ENCODE results near the gene CEP41. TPM values are rescaled to one million over a fixed set of nuclear protein-coding genes. Genes with fewer than 3 reads are reported as not detected.
"Not testable (repeated sequence)": the region's sequence is repeated elsewhere in the genome, so short reads cannot be mapped to it uniquely, and the experiment has no call there.

The CEP41 gene
- total RNA-seq, 1 experiment from 2014 or later, result 14.0 TPM

DNA sequence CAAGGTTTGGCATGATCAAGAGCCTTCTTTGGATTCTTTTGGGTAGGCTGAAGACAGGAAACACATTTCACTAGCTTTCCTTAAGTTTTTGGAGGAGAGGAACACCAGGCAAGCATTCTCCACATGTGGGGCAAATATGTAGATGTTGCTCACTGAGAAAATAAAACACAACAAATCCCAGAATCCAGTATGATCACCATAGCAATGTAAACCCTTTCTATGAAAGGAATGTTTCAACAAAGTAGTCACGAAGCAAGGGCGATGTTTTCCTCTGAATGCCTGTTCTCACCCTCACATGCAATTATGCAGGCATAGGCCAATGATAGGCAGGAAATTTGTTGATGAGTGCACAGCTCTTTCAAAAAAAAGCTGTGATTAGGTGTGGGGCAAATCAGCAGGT lies 20.5 kb upstream of the CEP41 start:
- ChIA-PET CTCF (no interaction called here), POLR2A (no interaction called here)
- H3K27ac Mint-ChIP-seq (ENCODE audit: low read depth, unreplicated experiment), result no peak overlapping the region
- intact Hi-C loops (cut with micrococcal nuclease), result no loop called here
- peaks cover 13% of the 10 kb centered on the region for H3K9me3 Mint-ChIP-seq (ENCODE audit: unreplicated experiment)
- no peak for TF ChIP-seq CTCF (IDR thresholded peaks at IDR 0.05; ENCODE audit: unreplicated experiment)
- DNase-seq (ENCODE audit: unreplicated experiment), result no peak
- H3K4me1 Mint-ChIP-seq (ENCODE audit: insufficient read depth, unreplicated experiment), result no peaks in the 10 kb centered on the region
- no peaks in the 10 kb centered on the region for H3K36me3 Mint-ChIP-seq (ENCODE audit: insufficient read depth, unreplicated experiment)
- BruUV-seq (replicated peaks), result no TSS peak
- H3K27me3 Mint-ChIP-seq (ENCODE audit: insufficient read depth, unreplicated experiment), result no peaks in the 10 kb centered on the region
- no peak overlapping the region for H3K4me3 Mint-ChIP-seq (ENCODE audit: unreplicated experiment)

DNA sequence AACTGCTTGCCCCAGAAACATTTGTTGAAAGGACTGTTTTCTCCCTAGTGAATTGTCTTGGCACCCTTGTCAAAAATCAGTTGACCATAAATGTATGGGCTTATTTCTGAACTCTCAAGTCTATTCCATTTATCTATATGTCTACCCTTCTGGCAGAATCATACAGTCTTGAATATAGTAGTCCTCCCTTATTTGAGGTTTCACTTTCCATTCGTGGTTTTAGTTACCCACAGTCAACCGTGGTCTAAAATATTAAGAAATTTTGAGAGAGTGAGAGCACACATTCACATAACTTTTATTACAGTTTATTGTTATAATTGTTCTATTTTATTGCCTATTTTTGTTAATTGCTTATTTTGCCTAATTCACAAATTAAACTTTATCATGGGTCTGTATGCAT lies 17.4 kb upstream of the CEP41 start:
- Mint-ChIP-seq H3K4me1 (ENCODE audit: insufficient read depth, unreplicated experiment) (peaks cover 6% of the 10 kb centered on the region), H3K27ac (ENCODE audit: low read depth, unreplicated experiment) (no peak overlapping the region), H3K9me3 (ENCODE audit: unreplicated experiment) (peaks cover 13% of the 10 kb centered on the region), H3K4me3 (ENCODE audit: unreplicated experiment) (no peak overlapping the region), H3K36me3 (ENCODE audit: insufficient read depth, unreplicated experiment) (no peaks in the 10 kb centered on the region), H3K27me3 (ENCODE audit: insufficient read depth, unreplicated experiment) (no peaks in the 10 kb centered on the region)
- DNase-seq (ENCODE audit: unreplicated experiment), result no peak
- intact Hi-C loops (cut with micrococcal nuclease), result no loop called here
- TF ChIP-seq CTCF (IDR thresholded peaks at IDR 0.05; ENCODE audit: unreplicated experiment), result no peak
- ChIA-PET CTCF (no interaction called here), POLR2A (interaction anchor here (1.6 kb wide), 1 partner anchor 17 kb away, joined by 3 read pairs; the partner anchor contains the start of gene CEP41)
- BruUV-seq (replicated peaks), result no TSS peak

DNA sequence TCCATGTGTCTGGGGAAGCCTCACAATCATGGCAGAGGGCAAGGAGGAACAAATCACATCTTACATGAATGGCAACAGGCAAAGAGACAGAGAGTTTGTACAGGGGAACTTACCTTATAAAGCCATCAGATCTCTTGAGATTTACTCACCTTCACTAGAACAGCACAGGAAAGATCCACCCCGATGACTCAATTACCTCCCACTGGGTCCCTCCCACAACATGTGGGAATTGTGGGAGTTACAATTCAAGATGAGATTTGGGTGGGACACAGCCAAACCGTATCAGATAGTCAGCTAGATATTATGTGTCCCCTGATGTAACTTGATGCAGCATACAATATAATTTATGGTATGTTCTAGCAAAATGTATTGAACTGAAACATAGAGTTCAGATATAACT lies 14.1 kb upstream of the CEP41 start:
- Mint-ChIP-seq H3K4me1 (ENCODE audit: insufficient read depth, unreplicated experiment) (peaks cover 6% of the 10 kb centered on the region), H3K27me3 (ENCODE audit: insufficient read depth, unreplicated experiment) (no peaks in the 10 kb centered on the region), H3K36me3 (ENCODE audit: insufficient read depth, unreplicated experiment) (no peaks in the 10 kb centered on the region), H3K9me3 (ENCODE audit: unreplicated experiment) (peaks cover 13% of the 10 kb centered on the region), H3K4me3 (ENCODE audit: unreplicated experiment) (no peak overlapping the region), H3K27ac (ENCODE audit: low read depth, unreplicated experiment) (no peak overlapping the region)
- intact Hi-C loops (cut with micrococcal nuclease), result no loop called here
- no TSS peak for BruUV-seq (replicated peaks)
- POLR2A ChIA-PET, result interaction anchor here (1.6 kb wide), 1 partner anchor 14 kb away, joined by 5 read pairs; the partner anchor contains the start of gene CEP41
- CTCF ChIA-PET, result interaction anchor here (0.7 kb wide), 1 partner anchor 225 kb away, joined by 4 read pairs; no protein-coding TSS in a partner anchor
- TF ChIP-seq CTCF (IDR thresholded peaks at IDR 0.05; ENCODE audit: unreplicated experiment), result no peak
- no peak for DNase-seq (ENCODE audit: unreplicated experiment)

DNA sequence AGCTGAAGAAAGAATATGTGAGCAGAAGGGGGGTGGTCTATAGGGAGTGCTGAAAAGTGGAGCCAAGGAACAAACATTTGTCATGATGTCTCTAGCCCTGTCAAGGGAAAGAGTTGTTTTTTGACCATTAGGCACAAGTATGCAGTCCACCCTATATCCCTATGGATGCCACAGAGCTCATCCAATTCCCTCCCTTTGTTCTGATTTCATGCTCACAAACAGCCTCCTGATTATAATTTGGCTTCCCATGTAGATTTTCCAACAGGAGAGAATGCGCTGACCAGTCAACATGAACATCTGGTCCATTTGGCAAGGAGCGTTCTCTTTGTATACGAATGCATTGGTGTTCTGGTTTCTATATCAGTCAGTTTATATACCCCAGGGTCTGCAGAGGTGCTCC lies 12.1 kb upstream of the CEP41 start:
- H3K27ac Mint-ChIP-seq (ENCODE audit: low read depth, unreplicated experiment), result no peak overlapping the region
- no peak overlapping the region for H3K4me3 Mint-ChIP-seq (ENCODE audit: unreplicated experiment)
- no peaks in the 10 kb centered on the region for H3K27me3 Mint-ChIP-seq (ENCODE audit: insufficient read depth, unreplicated experiment)
- intact Hi-C loops (cut with micrococcal nuclease), result no loop called here
- POLR2A ChIA-PET, result no interaction called here
- H3K9me3 Mint-ChIP-seq (ENCODE audit: unreplicated experiment), result peaks cover 7% of the 10 kb centered on the region
- no peak for TF ChIP-seq CTCF (IDR thresholded peaks at IDR 0.05; ENCODE audit: unreplicated experiment)
- DNase-seq (ENCODE audit: unreplicated experiment), result no peak
- CTCF ChIA-PET, result no interaction called here
- no TSS peak for BruUV-seq (replicated peaks)
- H3K4me1 Mint-ChIP-seq (ENCODE audit: insufficient read depth, unreplicated experiment), result peaks cover 6% of the 10 kb centered on the region
- H3K36me3 Mint-ChIP-seq (ENCODE audit: insufficient read depth, unreplicated experiment), result no peaks in the 10 kb centered on the region

DNA sequence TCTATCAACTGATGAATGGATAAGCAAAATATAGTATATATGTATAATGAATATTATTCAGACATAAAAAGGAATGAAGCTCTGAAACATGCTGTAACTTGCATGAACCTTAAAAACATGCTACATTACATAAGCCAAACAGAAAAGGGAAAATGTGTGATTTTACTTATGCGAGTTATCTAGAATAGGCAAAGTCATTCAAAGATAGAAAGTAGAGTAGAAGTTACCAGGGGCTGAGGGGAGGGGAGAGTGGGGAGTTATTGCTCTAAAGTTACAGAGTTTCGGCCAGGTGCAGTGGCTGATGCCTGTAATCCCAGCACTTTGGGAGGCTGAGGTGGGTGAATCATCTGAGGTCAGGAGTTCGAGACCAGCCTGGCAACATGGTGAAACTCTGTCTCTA lies 10.5 kb upstream of the CEP41 start:
- H3K4me3 Mint-ChIP-seq (ENCODE audit: unreplicated experiment); H3K4me1 Mint-ChIP-seq (ENCODE audit: insufficient read depth, unreplicated experiment); DNase-seq (ENCODE audit: unreplicated experiment); H3K36me3 Mint-ChIP-seq (ENCODE audit: insufficient read depth, unreplicated experiment); intact Hi-C loops (cut with micrococcal nuclease); BruUV-seq (replicated peaks); H3K27ac Mint-ChIP-seq (ENCODE audit: low read depth, unreplicated experiment); H3K27me3 Mint-ChIP-seq (ENCODE audit: insufficient read depth, unreplicated experiment); POLR2A ChIA-PET; H3K9me3 Mint-ChIP-seq (ENCODE audit: unreplicated experiment): not testable (repeated sequence)
- CTCF ChIA-PET, result interaction anchor here (0.7 kb wide), 1 partner anchor 8 kb away, joined by 5 read pairs; no protein-coding TSS in a partner anchor

Measured in MCF 10A (cell line).